Measurements from ENCODE around the gene SLC2A13.

The SLC2A13 gene

GRCh38 chr12:39713552-39713951 is 392.3 kb downstream of the SLC2A13 start:
- no peak for DNase-seq

GRCh38 chr12:39712334-39712733 is 393.5 kb downstream of the SLC2A13 start:
- no peak for DNase-seq

Data from RPMI8226 (cell line).